NCI-H2227 treated with DMSO at 0.1 percent for 48 hours (cell line): ENCODE data around the gene YPEL2.
"Not testable (repeated sequence)": the region's sequence is repeated elsewhere in the genome, so short reads cannot be mapped to it uniquely, and the experiment has no call there.

ENCODE experiments used
- DNase-seq: peaks from one replicate; lab custom pipeline; 2025; lab: John Stamatoyannopoulos, UW

The YPEL2 gene

GRCh38 chr17:59377410-59377809 is 46.0 kb downstream of the YPEL2 start:
- no peak for DNase-seq

- DNase-seq = no peak
Measured at GRCh38 chr17:59378675-59379074, 47.2 kb downstream of the YPEL2 start.

DNA sequence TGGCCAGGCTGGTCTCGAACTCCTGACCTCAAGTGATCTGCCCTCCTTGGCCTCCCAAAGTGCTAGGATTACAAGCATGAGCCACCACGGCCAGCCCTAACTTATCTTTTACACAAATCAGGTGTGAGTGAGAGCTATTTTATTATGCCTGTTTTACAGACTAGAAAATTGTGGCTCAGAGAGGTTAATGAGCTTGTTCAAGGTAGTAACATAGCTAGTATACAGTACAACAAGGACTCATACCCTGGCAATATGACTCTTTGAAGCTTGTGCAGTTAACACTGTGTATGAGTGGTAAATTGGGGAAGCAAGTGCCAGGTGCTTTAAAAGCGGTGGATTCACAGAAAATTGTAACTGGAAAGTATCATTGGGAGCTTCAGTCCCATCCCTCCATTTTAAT is 49.0 kb downstream of the YPEL2 start:
- no peak for DNase-seq

DNA sequence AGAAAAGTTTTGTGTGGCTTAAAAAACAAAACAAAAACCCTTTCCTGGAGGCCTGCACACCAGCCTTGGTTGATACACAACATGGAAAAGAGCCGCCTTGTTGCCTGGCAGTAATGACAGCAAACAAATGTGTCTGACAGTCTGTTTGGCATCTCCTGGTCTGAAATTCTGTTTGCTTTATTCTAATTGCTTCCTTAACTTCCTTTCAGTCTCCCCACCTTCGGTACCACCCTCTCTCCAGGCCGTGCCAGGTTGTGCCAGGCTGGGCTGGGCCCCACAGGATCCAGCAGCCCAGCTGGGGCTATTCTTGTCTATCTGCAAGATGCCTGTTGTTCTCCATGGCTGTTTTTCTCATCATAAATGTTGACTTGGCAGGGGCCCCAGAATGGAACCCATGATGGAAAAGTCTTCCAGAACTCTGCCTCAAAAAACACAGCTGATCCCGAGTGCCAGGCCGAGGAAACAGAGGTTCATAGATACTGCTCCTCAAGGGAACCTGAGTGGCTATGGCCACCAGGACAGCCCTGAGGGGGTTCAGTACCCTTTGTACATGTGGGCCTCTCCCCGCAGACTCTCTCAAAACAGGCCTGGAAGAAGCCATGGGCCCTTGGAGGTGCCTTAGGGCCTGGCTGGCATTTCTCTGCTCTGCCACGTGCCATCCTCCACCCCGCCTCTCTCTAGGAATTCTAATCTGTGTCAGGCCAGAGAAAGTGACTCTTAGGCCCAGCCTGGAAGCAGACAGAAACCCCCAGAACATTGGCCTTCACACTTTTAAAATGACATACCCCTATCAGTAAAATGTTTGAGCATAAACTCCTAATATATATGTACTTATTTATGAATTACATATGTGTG is 50.5 kb downstream of the YPEL2 start:
- DNase-seq = no peak

GRCh38 chr17:59383893-59384292 is 52.4 kb downstream of the YPEL2 start:
- DNase-seq = no peak

DNA sequence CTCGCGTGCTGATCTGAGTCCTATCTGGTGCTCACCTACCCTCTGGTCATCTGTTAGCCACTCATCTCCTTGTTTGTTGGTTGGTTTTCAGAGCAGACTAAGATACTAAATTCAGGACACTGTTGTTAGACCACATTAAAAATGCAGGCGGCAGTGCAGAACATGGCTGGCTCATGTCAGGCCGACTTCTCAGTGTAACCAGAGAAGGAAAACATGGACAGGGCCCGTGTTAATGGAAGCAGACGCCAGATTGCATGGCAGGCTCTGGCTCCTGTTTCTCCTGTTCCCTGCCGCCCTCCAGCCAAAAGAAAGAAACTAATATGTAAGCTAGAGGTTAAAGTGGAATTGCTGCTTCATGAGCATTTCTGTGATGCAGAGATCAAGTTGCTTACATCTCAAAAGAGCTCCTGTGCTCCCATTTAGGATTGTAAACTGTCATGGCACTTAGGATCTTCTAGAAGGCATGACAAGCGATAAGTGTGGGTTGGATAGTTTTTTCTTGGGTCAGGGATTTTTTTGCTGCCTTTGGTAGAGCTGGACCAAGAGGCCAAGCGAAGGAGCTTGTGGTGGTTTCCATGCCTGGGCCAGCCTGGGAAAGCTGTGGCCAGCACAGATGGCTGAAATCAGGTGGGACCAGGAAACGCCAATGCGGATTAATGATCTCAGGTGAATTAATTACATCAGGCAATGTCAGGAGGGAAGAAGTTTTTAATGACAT is 56.1 kb downstream of the YPEL2 start:
- no peak for DNase-seq

- no peak for DNase-seq
Measured at GRCh38 chr17:59388069-59388556, 56.7 kb downstream of the YPEL2 start.

DNA sequence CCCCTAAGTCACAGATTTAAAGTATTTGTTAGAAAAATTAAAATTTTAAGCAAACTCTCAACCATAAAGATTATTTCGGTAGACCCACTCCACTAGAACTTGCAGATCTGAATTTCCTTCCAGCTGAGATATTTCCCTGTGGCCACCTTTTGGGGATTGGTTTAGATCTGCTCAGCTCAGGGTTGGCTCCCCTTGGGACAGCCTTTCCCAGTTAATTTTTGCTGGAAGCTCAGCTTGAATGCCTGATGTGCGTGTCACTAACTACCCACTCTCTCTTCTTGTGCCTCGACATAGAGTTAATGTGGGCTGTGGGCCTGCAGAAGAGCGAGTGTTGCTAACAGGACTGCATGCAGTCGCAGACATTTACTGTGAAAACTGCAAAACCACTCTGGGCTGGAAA is 57.6 kb downstream of the YPEL2 start:
- no peak for DNase-seq

- no peak for DNase-seq
Measured at GRCh38 chr17:59391021-59391420, 59.6 kb downstream of the YPEL2 start.

DNA sequence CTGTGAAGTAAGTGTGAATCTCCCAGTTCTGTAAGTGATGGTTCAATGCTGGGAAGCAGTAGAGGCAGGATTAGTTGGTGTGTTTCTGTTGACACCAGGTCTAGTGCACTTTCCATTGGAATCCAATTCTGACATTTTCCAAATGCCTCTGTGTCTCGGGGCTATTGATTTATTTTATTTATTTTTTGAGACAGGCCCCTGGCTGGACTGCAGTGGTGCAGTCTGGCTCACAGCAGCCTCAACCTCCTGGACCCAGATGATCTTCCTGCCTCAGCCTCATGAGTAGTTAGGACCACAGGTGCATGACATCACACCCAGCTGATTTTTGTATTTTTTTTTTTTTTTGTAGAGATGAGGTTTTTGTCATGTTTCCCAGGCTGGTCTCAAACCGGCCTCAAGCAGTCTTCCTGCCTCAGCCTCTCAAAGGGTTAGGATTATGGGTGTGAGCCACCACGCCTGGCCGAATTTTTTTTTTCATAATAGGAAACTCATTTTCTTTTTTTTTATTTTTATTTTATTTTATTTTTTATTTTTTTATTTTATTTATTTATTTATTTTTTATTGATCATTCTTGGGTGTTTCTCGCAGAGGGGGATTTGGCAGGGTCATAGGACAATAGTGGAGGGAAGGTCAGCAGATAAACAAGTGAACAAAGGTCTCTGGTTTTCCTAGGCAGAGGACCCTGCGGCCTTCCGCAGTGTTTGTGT is 61.7 kb downstream of the YPEL2 start:
- DNase-seq = no peak

DNA sequence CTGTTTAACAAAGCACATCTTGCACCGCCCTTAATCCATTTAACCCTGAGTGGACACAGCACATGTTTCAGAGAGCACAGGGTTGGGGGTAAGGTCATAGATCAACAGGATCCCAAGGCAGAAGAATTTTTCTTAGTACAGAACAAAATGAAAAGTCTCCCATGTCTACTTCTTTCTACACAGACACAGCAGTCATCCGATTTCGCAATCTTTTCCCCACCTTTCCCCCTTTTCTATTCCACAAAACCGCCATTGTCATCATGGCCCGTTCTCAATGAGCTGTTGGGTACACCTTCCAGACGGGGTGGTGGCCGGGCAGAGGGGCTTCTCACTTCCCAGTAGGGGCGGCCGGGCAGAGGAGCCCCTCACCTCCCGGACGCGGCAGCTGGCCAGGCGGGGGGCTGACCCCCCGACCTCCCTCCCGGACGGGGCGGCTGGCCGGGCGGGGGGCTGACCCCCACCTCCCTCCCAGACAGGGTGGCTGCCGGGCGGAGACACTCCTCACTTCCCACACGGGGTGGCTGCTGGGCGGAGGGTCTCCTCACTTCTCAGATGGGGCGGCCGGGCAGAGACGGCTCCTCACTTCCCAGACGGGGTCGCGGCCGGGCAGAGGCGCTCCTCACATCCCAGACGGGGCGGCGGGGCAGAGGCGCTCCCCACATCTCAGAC is 62.4 kb downstream of the YPEL2 start:
- not testable (repeated sequence) for DNase-seq

DNA sequence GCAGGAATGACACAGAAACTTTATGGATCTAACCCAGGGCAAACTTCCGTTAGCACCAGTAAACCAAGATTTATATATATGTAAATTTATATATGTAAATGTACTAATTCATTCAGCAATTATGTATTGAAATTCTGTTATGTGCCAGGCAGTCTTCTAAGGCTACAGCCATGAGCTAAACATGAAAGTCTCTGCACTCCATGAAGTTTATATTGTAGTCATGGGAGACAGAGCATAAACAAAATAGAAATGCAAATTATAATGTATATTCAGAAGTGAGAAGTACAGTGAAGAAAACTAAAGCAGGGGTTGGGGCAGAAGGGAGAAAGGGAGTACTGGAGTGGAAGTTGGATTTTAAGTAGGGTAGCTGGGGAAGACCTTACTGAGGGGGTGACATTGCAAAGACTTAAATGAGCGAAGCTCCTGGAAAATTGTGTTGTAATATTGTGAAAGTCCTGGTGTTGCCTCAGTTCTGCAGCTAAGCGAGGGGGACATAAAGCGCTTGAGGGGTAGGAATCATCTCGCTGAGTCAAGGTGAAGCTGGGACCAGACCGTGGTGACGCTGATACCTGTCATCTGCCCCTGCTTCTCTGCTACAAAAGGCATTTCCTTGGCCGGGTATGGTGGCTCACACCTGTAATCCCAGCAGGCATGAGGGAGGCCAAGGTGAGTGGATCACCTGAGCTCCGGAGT is 64.8 kb downstream of the YPEL2 start:
- DNase-seq = no peak

GRCh38 chr17:59397316-59398073 is 66.0 kb downstream of the YPEL2 start:
- DNase-seq = no peak

DNA sequence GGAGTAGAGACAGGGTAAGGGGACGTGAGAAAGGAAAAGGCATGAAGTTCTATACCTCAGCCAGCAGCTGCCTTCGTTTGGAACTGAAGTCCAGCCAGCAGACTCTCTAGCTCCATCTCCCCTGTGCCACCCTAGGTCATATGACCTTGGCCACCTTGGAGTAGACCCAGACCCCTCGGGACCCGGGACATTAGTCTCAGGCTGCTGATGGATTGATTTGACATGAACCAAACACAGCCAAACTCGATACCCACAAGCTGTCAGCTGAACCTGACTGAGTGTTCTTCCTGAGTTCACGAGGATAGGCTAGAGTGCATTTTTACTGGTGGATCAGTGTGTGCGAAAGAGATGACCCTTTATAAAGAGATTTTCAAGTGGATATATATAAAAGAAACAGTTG is 68.5 kb downstream of the YPEL2 start:
- no peak for DNase-seq

DNA sequence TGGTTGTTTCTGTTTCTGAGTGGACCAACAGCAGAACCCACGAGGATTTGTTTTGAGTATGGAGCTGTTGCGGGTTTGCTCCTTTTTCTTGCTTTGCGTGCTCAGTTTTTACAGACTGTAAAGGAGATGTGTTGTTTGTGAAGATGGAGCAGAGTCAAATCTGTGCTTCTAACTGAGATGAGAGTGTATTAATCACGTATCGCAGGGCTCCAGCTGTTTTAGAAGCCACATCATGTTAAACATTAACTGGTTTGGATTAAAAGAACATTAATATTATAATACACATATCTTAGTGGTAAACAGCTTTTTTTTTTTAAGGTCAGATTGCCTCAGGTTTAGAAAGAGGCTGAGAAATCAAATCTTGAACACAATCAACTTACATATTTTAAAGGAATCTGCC is 69.4 kb downstream of the YPEL2 start:
- no peak for DNase-seq

DNA sequence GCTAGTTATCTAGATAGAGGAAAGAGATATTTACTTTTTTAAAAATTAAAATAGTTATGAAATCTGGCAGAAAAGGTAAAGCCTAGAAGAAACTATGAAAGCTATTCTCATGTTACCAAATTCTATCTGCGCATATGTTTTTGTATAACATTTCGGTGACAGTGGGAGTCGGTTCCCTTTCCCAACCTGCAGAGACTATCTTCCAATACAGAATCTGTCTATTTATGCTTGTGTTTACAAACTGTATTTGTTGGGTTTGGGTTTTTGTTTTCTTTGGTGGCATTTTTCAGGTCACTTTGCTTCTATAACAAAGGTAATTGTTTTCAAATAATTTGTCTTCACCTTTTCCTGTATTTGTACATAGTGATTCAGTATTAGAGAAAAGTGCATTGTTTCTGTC is 69.8 kb downstream of the YPEL2 start:
- no peak for DNase-seq

DNA sequence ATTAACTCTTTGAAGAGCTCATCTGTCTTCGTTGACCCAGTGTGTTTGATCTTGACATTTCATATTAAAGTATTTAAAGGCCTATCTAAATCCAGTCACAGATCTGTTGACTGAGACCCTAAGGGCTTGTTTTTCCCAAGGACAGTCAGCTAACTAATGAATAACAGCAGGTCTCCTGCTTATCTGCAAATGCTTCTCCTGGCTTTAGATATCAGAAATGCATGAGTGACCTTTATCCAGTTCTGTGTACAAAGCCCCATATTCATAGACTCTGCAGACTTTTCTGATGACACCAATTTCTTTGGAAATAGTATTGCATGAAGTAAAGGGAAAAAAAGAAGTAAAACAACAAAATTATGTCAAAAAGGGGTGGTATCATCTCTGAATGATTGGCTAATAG is 70.3 kb downstream of the YPEL2 start:
- no peak for DNase-seq

- DNase-seq = no peak
Measured at GRCh38 chr17:59402760-59403159, 71.3 kb downstream of the YPEL2 start.

DNA sequence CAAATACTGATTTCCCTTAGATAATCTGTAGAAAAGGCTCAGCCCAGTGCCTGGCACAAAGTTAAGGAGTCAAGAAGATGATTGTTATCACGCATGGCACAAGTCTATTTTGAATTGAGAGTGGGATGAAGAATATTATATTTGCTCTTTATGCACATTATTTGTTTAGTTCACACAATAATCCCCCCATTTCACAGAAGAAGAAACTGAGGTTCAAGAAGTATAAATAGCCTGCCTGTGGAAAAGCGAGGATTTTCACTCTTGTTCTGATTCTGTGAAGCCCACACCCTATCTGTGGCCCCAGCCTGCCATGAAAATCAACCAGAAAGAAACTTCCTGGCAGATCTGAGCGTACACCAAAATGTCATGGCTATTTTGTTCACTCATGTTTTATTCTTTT is 73.0 kb downstream of the YPEL2 start:
- no peak for DNase-seq

DNA sequence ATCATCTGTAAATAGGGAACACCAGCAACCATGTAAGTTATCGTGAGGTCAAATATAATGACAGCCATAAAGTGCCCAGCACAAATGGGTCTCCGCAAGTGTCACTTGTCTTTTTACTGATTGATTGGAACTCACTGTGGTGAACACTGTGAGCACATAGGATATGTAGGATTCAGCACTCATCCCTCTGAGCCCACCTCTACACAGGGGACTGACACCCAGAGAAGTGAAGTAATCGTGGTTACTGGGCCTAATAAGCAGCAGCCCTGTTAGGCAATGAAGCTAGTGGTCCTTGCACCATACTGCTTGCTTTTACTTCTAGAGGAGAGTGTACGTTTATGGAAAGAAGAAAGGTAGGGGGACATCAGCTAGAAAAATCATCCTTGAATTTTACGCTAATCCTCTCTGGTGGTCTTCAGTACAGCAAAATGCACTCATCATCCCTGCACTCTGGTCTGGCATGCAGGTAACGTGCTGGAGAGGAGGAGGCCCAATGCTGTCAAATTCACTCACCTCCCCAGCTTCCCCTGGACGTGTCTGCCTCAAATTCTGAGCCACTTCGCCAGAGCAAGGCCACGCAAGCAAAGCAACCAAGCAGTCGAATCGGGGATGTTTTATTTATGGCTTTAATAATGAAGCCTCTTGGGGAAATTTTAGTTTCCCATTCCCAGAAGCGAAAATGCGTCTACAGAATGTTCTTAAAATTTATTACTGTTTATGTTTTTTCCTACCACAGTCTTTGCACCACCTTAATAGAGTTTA is 74.7 kb downstream of the YPEL2 start:
- DNase-seq = no peak
